Prostate gland (tissue), 2 donors: ENCODE measurements around the gene SLFN5.

Experiments used
- POLR2A ChIP-seq: fragments of 450-650 bp; IDR thresholded peaks from one replicate; pipeline ENCODE4 v1.6.1; 2016; ENCODE audit warnings: antibody characterized with exemption, mild to moderate bottlenecking
- POLR2AphosphoS5 ChIP-seq: sonication (generic); formaldehyde crosslinking; IDR thresholded peaks from one replicate; pipeline ENCODE4 v1.6.1; 2017; ENCODE audit warnings: antibody characterized with exemption
- TF ChIP-seq, protein P1 (sequence below), 4 experiments: fragments of 200-600 bp in 2 of 4; fragments of 450-650 bp in 2 of 4; sonication (generic) in 2 of 4; IDR thresholded peaks; 1 replicate in 3 of 4; 2 replicates in 1 of 4; pipeline ENCODE4 v1.5.1; 2016 to 2019; ENCODE audit warnings: antibody characterized with exemption in 4 of 4, mild to moderate bottlenecking in 2 of 4, moderate library complexity in 2 of 4

DNA sequence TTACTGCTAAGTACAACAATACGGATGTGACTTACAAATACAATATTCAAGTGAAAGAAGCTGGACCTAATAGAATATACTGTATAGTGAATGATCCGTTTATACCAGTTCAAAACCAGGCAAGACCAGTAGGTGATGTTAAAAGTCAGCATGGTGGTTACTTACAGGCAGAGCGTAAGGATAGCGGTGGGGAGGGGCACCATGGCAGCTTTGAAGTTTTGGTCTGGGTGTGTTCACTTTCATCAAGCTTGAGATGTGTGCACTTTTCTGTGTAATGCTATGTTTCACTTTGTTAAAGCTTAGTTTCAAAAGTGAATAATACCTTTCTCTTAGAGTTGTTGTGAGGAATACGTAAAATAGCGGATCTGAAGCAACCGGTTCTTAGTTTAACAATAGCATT lies 32.1 kb upstream of the SLFN5 start:
- TF ChIP-seq, protein P1, sequence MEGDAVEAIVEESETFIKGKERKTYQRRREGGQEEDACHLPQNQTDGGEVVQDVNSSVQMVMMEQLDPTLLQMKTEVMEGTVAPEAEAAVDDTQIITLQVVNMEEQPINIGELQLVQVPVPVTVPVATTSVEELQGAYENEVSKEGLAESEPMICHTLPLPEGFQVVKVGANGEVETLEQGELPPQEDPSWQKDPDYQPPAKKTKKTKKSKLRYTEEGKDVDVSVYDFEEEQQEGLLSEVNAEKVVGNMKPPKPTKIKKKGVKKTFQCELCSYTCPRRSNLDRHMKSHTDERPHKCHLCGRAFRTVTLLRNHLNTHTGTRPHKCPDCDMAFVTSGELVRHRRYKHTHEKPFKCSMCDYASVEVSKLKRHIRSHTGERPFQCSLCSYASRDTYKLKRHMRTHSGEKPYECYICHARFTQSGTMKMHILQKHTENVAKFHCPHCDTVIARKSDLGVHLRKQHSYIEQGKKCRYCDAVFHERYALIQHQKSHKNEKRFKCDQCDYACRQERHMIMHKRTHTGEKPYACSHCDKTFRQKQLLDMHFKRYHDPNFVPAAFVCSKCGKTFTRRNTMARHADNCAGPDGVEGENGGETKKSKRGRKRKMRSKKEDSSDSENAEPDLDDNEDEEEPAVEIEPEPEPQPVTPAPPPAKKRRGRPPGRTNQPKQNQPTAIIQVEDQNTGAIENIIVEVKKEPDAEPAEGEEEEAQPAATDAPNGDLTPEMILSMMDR (IDR thresholded peaks at IDR 0.05) = no peak
- TF ChIP-seq POLR2A (no peak), POLR2AphosphoS5 (no peak)
